Measurements from ENCODE around the gene NCOA5.

- TF ChIP-seq ZNF232 (CRISPR knock-in tag; IDR thresholded peaks at IDR 0.05) (no peak), CTCF (IDR thresholded peaks at IDR 0.05) (peak; percentile 78), ATF3 (CRISPR knock-in tag; conservative IDR thresholded peaks at IDR 0.05) (no peak), FOXJ3 (CRISPR knock-in tag; IDR thresholded peaks at IDR 0.05; ENCODE audit: borderline replicate concordance) (no peak), SOX15 (CRISPR knock-in tag; IDR thresholded peaks at IDR 0.05) (no peak)
Observed at GRCh38 chr20:46132705-46133120, 43.0 kb upstream of the NCOA5 start.
